Measurements from ENCODE around the gene NDRG3. TPM values are rescaled to one million over a fixed set of nuclear protein-coding genes. Genes with fewer than 3 reads are reported as not detected.

Gene NDRG3
- total and polyA plus RNA-seq, 10 of the 15 experiments (the other 5 are each of a cell fraction or from before 2014, with no cell fraction given), result 11.2 to 29.7 (median 14.9) TPM

DNA sequence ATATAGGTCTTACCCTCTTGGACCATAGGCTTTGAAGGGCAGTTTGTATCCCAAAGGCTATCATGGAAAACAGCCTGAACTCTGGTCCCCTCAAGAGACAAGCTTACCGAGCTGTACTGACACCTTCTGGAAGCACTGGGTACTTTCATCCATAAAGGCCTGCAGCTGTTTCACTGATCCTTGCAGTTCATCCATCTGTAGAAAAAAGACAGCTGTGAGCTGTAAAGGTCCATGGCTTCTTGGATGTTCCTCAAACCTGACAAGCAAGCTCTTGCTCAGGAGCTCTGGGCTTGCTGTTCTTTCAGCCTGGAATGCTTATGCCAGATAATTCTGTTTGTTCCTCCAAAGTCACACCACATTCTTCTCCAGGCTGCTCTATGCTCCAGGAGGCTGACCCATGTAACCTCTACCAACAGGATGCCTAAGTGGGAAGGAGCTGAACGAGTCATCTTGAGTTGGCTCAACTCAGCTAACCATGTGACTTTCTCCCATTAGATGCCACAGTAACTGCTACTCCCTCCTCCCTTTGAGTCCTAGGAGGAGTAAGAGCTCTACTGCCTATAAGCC is 8.8 kb upstream of the NDRG3 start:
- ChIA-PET CTCF (interaction anchor here (0.5 to 6.0 kb wide), 39 partner anchors 10 to 597 kb away, joined by 3 to 67 read pairs (median 4); partner anchors contain the start of genes DSN1, NDRG3, RAB5IF and SLA2), SMC1A (ENCODE audit: uncharacterized antibody, unreplicated experiment) (interaction anchor here (0.6 to 2.7 kb wide), 17 partner anchors 9 to 356 kb away, joined by 3 to 19 read pairs (median 3); partner anchors contain the start of genes DSN1 and NDRG3), POLR2A (interaction anchor here (0.5 kb wide), 1 partner anchor 81 kb away, joined by 3 read pairs; no protein-coding TSS in a partner anchor), RAD21 (ENCODE audit: unreplicated experiment) (interaction anchor here (0.6 to 3.3 kb wide), 16 partner anchors 9 to 1143 kb away, joined by 3 to 12 read pairs (median 4); partner anchors contain the start of genes DSN1, NDRG3 and TGIF2)
- no TSS peak for BruUV-seq (replicated peaks)
- Histone ChIP-seq H3K36me3 (ENCODE audit: control insufficient read depth in 2 of 2, insufficient read depth in 2 of 2, low read length in 1 of 2) (peaks cover 2 to 6% of the 10 kb centered on the region in 2 experiments; a peak in 2 of 4 replicates), H4K20me1 (ENCODE audit: control insufficient read depth, insufficient read depth) (no peaks in the 10 kb centered on the region), H3K4me1 (ENCODE audit: control insufficient read depth, insufficient read depth, low read length) (peaks cover 13% of the 10 kb centered on the region), H3K27ac (ENCODE audit: control insufficient read depth, insufficient read depth) (0 out of 2 replicates have a peak overlapping the region, but pooled peaks have one; percentile 20), H2AFZ (ENCODE audit: control insufficient read depth, low read depth, low read length) (no peak overlapping the region), H3K79me2 (ENCODE audit: control insufficient read depth, insufficient read depth, low read length) (no peaks in the 10 kb centered on the region), H3K4me2 (ENCODE audit: control insufficient read depth, insufficient read depth) (no peak overlapping the region), H3K27me3 (replicated peaks in 1 of 2; ENCODE audit: control insufficient read depth in 2 of 2, insufficient read depth in 2 of 2, low read length in 1 of 2) (no peaks in the 10 kb centered on the region), H3K4me3 (no peak overlapping the region), H3K9me3 (replicated peaks; ENCODE audit: control insufficient read depth, insufficient read depth, low read length) (no peaks in the 10 kb centered on the region), H3K9ac (ENCODE audit: control insufficient read depth, insufficient read depth, low read length) (no peak overlapping the region)
- in situ Hi-C loops (cut with MboI) (no loop called here), intact Hi-C loops (cut with micrococcal nuclease; ENCODE audit: unreplicated experiment) (loop anchor here (1.0 to 10.0 kb wide), 2 partner anchors 142 to 290 kb away; no protein-coding TSS in a partner anchor)
- 0% methylated on average over 2 of the region's 2 CpGs for WGBS (ENCODE audit: insufficient coverage, insufficient replicate concordance, low lambda C conversion rate, missing lambda C conversion rate)
- DNase-seq (ENCODE audit: low read depth, low spot score) (no peak), FAIRE-seq (peak; percentile 89), ATAC-seq (peak; percentile 85)
- TF ChIP-seq HDGF (IDR thresholded peaks at IDR 0.05) (no peak), NFIC (IDR thresholded peaks at IDR 0.05; ENCODE audit: low read depth, low read length) (no peak), SRF (IDR thresholded peaks at IDR 0.05; ENCODE audit: low read depth in 2 of 2, low read length in 2 of 2) (no peak), SMARCA5 (IDR thresholded peaks at IDR 0.05) (no peak), ATF2 (IDR thresholded peaks at IDR 0.05; ENCODE audit: low read length) (no peak), FOXK2 (IDR thresholded peaks at IDR 0.05) (no peak), ZSCAN29 (IDR thresholded peaks at IDR 0.05) (no peak), BACH1 (IDR thresholded peaks at IDR 0.05; ENCODE audit: borderline replicate concordance) (no peak), RAD21 (IDR thresholded peaks at IDR 0.05; ENCODE audit: insufficient read depth, low read depth, low read length) (peak; percentile 76), STAT1 (conservative IDR thresholded peaks at IDR 0.05) (no peak), YY1 (IDR thresholded peaks at IDR 0.05; ENCODE audit: low read depth, low read length) (0 out of 2 replicates have a peak, but pooled peaks have one; percentile 27)
- TF ChIP-seq, protein P1, sequence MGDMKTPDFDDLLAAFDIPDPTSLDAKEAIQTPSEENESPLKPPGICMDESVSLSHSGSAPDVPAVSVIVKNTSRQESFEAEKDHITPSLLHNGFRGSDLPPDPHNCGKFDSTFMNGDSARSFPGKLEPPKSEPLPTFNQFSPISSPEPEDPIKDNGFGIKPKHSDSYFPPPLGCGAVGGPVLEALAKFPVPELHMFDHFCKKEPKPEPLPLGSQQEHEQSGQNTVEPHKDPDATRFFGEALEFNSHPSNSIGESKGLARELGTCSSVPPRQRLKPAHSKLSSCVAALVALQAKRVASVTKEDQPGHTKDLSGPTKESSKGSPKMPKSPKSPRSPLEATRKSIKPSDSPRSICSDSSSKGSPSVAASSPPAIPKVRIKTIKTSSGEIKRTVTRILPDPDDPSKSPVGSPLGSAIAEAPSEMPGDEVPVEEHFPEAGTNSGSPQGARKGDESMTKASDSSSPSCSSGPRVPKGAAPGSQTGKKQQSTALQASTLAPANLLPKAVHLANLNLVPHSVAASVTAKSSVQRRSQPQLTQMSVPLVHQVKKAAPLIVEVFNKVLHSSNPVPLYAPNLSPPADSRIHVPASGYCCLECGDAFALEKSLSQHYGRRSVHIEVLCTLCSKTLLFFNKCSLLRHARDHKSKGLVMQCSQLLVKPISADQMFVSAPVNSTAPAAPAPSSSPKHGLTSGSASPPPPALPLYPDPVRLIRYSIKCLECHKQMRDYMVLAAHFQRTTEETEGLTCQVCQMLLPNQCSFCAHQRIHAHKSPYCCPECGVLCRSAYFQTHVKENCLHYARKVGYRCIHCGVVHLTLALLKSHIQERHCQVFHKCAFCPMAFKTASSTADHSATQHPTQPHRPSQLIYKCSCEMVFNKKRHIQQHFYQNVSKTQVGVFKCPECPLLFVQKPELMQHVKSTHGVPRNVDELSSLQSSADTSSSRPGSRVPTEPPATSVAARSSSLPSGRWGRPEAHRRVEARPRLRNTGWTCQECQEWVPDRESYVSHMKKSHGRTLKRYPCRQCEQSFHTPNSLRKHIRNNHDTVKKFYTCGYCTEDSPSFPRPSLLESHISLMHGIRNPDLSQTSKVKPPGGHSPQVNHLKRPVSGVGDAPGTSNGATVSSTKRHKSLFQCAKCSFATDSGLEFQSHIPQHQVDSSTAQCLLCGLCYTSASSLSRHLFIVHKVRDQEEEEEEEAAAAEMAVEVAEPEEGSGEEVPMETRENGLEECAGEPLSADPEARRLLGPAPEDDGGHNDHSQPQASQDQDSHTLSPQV (IDR thresholded peaks at IDR 0.05), result no peak; the same call in 1 of the 2 replicates
- TF ChIP-seq, protein P2, sequence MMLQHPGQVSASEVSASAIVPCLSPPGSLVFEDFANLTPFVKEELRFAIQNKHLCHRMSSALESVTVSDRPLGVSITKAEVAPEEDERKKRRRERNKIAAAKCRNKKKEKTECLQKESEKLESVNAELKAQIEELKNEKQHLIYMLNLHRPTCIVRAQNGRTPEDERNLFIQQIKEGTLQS (IDR thresholded peaks at IDR 0.05; ENCODE audit: borderline replicate concordance, extremely low read depth, low read depth, low read length), result no peak
- TF ChIP-seq, protein P3, sequence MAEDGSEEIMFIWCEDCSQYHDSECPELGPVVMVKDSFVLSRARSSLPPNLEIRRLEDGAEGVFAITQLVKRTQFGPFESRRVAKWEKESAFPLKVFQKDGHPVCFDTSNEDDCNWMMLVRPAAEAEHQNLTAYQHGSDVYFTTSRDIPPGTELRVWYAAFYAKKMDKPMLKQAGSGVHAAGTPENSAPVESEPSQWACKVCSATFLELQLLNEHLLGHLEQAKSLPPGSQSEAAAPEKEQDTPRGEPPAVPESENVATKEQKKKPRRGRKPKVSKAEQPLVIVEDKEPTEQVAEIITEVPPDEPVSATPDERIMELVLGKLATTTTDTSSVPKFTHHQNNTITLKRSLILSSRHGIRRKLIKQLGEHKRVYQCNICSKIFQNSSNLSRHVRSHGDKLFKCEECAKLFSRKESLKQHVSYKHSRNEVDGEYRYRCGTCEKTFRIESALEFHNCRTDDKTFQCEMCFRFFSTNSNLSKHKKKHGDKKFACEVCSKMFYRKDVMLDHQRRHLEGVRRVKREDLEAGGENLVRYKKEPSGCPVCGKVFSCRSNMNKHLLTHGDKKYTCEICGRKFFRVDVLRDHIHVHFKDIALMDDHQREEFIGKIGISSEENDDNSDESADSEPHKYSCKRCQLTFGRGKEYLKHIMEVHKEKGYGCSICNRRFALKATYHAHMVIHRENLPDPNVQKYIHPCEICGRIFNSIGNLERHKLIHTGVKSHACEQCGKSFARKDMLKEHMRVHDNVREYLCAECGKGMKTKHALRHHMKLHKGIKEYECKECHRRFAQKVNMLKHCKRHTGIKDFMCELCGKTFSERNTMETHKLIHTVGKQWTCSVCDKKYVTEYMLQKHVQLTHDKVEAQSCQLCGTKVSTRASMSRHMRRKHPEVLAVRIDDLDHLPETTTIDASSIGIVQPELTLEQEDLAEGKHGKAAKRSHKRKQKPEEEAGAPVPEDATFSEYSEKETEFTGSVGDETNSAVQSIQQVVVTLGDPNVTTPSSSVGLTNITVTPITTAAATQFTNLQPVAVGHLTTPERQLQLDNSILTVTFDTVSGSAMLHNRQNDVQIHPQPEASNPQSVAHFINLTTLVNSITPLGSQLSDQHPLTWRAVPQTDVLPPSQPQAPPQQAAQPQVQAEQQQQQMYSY (CRISPR knock-in tag; IDR thresholded peaks at IDR 0.05), result no peak
